Breast epithelium (tissue), 4 donors: ENCODE data around the gene GPR161. TPM values are rescaled to one million over a fixed set of nuclear protein-coding genes. Genes with fewer than 3 reads are reported as not detected.
"Not testable (repeated sequence)": the region's sequence is repeated elsewhere in the genome, so short reads cannot be mapped to it uniquely, and the experiment has no call there.

Experiments
- DNase-seq, 2 donors: peaks; one replicate each; pipeline ENCODE4 v3.0.0-alpha.2; 2019; ENCODE audit warnings: low spot score in 2 of 2
- H3K27ac ChIP-seq, 2 donors: fragments of 200-600 bp; sonication (generic) in 1 of 2; one replicate each; pipeline ENCODE4 v1.5.1; 2016 to 2019; ENCODE audit warnings: mild to moderate bottlenecking in 1 of 2
- H3K27me3 ChIP-seq, 2 donors: fragments of 200-600 bp; sonication (generic) in 1 of 2; one replicate each; pipeline versions ENCODE4 v1.5.1 to v1.6.0; 2017 to 2019; ENCODE audit warnings: control low read depth in 1 of 2, mild to moderate bottlenecking in 1 of 2
- H3K36me3 ChIP-seq: fragments of 200-600 bp; one replicate; pipeline ENCODE4 v1.5.1; 2019
- H3K4me1 ChIP-seq, 2 donors: fragments of 200-600 bp; sonication (generic); one replicate each; pipeline ENCODE4 v1.5.1; 2016 to 2019; ENCODE audit warnings: control low read depth in 1 of 2
- H3K4me3 ChIP-seq, 3 donors: fragments of 200-600 bp; sonication (generic); 1 replicate in 2 of 3; 2 replicates in 1 of 3; pipeline ENCODE4 v1.5.1; 2016 to 2019; ENCODE audit warnings: mild to moderate bottlenecking in 3 of 3, moderate library complexity in 2 of 3
- H3K9me3 ChIP-seq, 2 donors: fragments of 200-600 bp; sonication (generic) in 1 of 2; one replicate each; pipeline ENCODE4 v1.5.1; 2016 to 2019; ENCODE audit warnings: control low read depth in 1 of 2
- POLR2A ChIP-seq: fragments of 450-650 bp; IDR thresholded peaks from one replicate; pipeline ENCODE4 v1.6.1; 2016; ENCODE audit warnings: antibody characterized with exemption, mild to moderate bottlenecking, moderate library complexity
- POLR2AphosphoS5 ChIP-seq, 3 donors: sonication (generic); formaldehyde crosslinking; IDR thresholded peaks; one replicate each; pipeline ENCODE4 v1.6.1; 2017; ENCODE audit warnings: antibody characterized with exemption in 3 of 3
- intact Hi-C: fragments of 100-400 bp; cut with DNase I; formaldehyde crosslinking; loops from one replicate; pipeline ENCODE4 v1.15.1; 2023; ENCODE audit warnings: low total_unique reads
- total RNA-seq, 3 donors: library from RNA; depleted of rRNA; stranded (reverse); fragments of >200 nt; gene quantifications; one replicate each; pipeline ENCODE4 v1.1.0, GENCODE V29; 2016
- TF ChIP-seq, protein P1 (sequence below), 3 donors: fragments of 450-650 bp; IDR thresholded peaks; one replicate each; pipeline ENCODE4 v1.5.1; 2016 to 2017; ENCODE audit warnings: antibody characterized with exemption in 3 of 3, mild to moderate bottlenecking in 3 of 3, moderate library complexity in 3 of 3

The GPR161 gene
- total RNA-seq, 3 donors from 2014 or later: 2.8 to 5.6 (median 4.5) TPM

DNA sequence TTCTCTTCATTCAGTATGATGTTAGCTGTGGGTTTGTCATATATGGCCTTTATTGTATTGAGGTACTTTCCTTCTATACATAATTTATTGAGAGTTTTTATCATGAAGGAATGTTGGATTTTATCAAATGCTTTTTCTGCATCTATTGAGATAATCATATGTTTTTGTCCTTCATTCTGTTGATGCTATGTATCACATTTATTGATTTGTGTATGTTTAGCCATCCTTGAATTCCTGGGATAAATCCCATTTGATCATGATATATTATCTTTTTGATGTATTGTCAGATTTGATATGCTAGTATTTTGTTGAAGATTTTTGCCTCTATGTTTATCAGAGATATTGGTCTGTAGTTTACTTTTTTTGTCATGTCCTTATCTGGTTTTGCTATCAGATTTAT is 20.9 kb upstream of the GPR161 start:
- intact Hi-C loops: no loop called here
- Histone ChIP-seq H3K4me1 (no peaks in the 10 kb centered on the region), H3K27me3 (no peaks in the 10 kb centered on the region), H3K4me3 (no peak overlapping the region), H3K9me3 (peaks cover 0 to 10% of the 10 kb centered on the region in 2 donors), H3K27ac (no peak overlapping the region), H3K36me3 (no peaks in the 10 kb centered on the region)
- DNase-seq: no peak
- TF ChIP-seq POLR2A (no peak), POLR2AphosphoS5 (IDR thresholded peaks at IDR 0.05) (no peak)
- TF ChIP-seq, protein P1, sequence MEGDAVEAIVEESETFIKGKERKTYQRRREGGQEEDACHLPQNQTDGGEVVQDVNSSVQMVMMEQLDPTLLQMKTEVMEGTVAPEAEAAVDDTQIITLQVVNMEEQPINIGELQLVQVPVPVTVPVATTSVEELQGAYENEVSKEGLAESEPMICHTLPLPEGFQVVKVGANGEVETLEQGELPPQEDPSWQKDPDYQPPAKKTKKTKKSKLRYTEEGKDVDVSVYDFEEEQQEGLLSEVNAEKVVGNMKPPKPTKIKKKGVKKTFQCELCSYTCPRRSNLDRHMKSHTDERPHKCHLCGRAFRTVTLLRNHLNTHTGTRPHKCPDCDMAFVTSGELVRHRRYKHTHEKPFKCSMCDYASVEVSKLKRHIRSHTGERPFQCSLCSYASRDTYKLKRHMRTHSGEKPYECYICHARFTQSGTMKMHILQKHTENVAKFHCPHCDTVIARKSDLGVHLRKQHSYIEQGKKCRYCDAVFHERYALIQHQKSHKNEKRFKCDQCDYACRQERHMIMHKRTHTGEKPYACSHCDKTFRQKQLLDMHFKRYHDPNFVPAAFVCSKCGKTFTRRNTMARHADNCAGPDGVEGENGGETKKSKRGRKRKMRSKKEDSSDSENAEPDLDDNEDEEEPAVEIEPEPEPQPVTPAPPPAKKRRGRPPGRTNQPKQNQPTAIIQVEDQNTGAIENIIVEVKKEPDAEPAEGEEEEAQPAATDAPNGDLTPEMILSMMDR (IDR thresholded peaks at IDR 0.05): no peak

DNA sequence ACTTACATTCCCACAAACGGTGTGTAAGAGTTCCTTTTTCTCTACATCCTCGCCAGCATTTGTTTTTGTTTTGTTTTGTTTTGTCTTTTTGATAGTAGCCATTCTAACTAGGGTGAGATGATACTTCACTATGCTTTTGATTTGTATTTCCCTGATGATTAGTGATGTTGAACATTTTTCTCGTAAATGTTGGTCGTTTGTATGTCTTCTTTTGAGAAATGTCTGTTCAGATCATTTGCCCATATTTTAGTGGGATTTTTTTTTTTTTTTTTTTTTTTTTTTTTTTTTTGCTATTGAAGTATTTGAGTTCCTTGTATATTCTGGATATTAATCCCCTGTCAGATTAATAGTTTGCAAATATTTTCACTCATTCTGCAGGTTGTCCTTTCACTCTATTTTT is 19.2 kb upstream of the GPR161 start:
- Histone ChIP-seq H3K9me3 (peaks cover 0 to 10% of the 10 kb centered on the region in 2 donors), H3K27ac (no peak overlapping the region), H3K4me3 (no peak overlapping the region), H3K4me1 (no peaks in the 10 kb centered on the region), H3K27me3 (no peaks in the 10 kb centered on the region), H3K36me3 (no peaks in the 10 kb centered on the region)
- TF ChIP-seq, protein P1 (IDR thresholded peaks at IDR 0.05): no peak
- TF ChIP-seq POLR2AphosphoS5 (IDR thresholded peaks at IDR 0.05) (no peak), POLR2A (no peak)
- DNase-seq: no peak
- intact Hi-C loops: no loop called here

DNA sequence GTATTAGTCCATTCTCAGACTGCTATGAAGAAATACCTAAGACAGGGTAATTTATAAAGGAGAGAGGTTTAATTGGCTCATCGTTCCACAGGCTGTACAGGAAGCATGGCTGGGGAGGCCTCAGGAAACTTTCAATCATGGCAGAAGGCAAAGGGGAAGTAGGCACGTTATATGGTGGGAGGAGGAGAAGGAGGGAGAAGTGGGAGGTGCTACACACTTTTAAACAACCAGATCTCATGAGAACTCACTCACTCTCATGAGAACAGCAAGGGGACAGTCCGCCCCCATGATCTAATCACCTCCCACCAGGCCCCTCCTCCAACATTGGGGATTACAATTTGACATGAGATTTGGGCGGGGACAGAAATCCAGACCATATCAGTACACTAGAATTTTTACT is 18.0 kb upstream of the GPR161 start:
- H3K4me3 ChIP-seq, DNase-seq, H3K36me3 ChIP-seq: not testable (repeated sequence)

DNA sequence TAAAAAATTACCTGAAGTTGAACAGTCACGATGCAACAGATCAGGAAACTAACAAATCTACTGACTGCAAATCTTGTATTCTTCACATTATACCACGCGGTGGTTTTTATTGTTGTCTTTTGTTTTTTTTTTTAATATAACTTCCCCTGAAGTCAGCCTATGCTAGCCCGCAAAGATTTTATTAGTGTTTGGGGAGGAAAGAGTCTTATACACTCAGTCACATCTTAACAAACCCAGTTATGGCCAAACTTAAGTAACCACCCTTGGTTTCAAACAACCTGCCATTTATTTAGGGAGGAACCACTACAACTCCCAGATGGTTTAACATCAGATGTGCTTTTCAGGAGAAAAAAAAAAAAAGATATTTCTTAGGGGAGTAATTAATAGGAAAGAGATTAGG is 15.2 kb upstream of the GPR161 start:
- H3K36me3 ChIP-seq: no peaks in the 10 kb centered on the region
- TF ChIP-seq POLR2A (no peak), POLR2AphosphoS5 (IDR thresholded peaks at IDR 0.05) (no peak)
- TF ChIP-seq, protein P1 (IDR thresholded peaks at IDR 0.05): no peak
- H3K27ac ChIP-seq: no peak overlapping the region
- H3K4me1 ChIP-seq: no peaks in the 10 kb centered on the region
- no peaks in the 10 kb centered on the region for H3K27me3 ChIP-seq
- intact Hi-C loops: no loop called here
- no peak overlapping the region for H3K4me3 ChIP-seq
- DNase-seq: no peak
- no peaks in the 10 kb centered on the region for H3K9me3 ChIP-seq

More for the DNA sequence above, 18.0 kb upstream of the GPR161 start:
- intact Hi-C loops, H3K27me3 ChIP-seq, H3K27ac ChIP-seq, H3K9me3 ChIP-seq, H3K4me1 ChIP-seq: not testable (repeated sequence)

DNA sequence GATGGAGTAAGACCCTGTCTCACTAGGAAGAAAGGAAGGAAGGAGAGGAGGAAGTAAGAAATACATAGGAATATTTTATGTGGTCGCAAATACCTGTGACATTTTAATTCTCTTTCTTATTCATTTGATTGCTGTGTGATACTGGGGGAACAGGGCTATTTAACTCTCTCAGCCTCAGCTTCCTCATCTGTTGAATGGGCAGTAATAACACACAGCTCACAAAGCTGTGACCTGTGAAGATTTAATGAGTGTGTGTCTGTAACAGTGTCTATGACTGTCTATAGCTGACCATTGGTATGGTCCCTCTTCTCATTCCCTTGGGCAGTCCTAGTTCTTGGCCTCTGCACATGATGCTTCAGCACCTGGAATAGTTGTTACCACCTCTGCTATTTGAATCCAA is 13.6 kb upstream of the GPR161 start:
- no peaks in the 10 kb centered on the region for H3K36me3 ChIP-seq
- TF ChIP-seq, protein P1 (IDR thresholded peaks at IDR 0.05): no peak
- TF ChIP-seq POLR2A (no peak), POLR2AphosphoS5 (IDR thresholded peaks at IDR 0.05) (no peak)
- H3K27ac ChIP-seq: no peak overlapping the region
- no peaks in the 10 kb centered on the region for H3K4me1 ChIP-seq
- no peak for DNase-seq
- H3K27me3 ChIP-seq: no peaks in the 10 kb centered on the region
- intact Hi-C loops: no loop called here
- H3K4me3 ChIP-seq: no peak overlapping the region
- H3K9me3 ChIP-seq: no peaks in the 10 kb centered on the region

DNA sequence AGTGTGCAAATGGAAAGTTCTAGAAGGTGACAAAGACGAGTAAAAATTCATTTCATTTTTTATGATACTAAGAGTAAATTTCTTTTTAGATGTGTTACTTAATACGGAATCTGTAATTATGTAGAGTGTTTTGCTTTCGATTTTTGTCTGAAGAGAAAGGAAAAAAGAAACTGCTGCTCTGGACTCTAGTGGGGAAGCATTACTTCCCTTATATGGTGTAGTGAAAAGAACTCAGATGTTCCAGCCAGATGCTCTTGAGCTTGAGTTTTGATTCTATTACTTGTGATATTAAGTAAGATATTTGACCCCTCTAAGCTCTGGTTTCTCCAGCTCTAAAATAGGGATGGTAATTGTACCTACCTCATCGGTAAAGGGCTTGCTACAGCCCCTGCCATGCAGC is 12.2 kb upstream of the GPR161 start:
- TF ChIP-seq, protein P1 (IDR thresholded peaks at IDR 0.05): no peak
- no peak for TF ChIP-seq POLR2A
- TF ChIP-seq POLR2AphosphoS5 (IDR thresholded peaks at IDR 0.05): no peak
- no peak overlapping the region for H3K27ac ChIP-seq
- H3K36me3 ChIP-seq: no peaks in the 10 kb centered on the region
- no peak overlapping the region for H3K4me3 ChIP-seq
- no peaks in the 10 kb centered on the region for H3K27me3 ChIP-seq
- no peaks in the 10 kb centered on the region for H3K4me1 ChIP-seq
- intact Hi-C loops: no loop called here
- H3K9me3 ChIP-seq: no peaks in the 10 kb centered on the region
- DNase-seq: no peak
